SU-DHL-6 (cell line): Measurements from ENCODE around the gene CNTROB.

Experiments
- CTCF ChIP-seq: fragments of 200-600 bp; sonication (generic); IDR thresholded peaks from one replicate; pipeline ENCODE4 v1.5.1; 2017; ENCODE audit warnings: antibody characterized with exemption, mild to moderate bottlenecking, low read length, moderate library complexity; ENCODE audit not compliant: insufficient read depth, poor library complexity, severe bottlenecking
- EZH2phosphoT487 ChIP-seq: fragments of 200-600 bp; sonication (generic), shearing (Covaris generic); conservative IDR thresholded peaks from 2 replicates; pipeline ENCODE4 v1.6.1; 2018; ENCODE audit warnings: mild to moderate bottlenecking, antibody characterized with exemption, low read length, moderate library complexity, mixed read lengths

DNA sequence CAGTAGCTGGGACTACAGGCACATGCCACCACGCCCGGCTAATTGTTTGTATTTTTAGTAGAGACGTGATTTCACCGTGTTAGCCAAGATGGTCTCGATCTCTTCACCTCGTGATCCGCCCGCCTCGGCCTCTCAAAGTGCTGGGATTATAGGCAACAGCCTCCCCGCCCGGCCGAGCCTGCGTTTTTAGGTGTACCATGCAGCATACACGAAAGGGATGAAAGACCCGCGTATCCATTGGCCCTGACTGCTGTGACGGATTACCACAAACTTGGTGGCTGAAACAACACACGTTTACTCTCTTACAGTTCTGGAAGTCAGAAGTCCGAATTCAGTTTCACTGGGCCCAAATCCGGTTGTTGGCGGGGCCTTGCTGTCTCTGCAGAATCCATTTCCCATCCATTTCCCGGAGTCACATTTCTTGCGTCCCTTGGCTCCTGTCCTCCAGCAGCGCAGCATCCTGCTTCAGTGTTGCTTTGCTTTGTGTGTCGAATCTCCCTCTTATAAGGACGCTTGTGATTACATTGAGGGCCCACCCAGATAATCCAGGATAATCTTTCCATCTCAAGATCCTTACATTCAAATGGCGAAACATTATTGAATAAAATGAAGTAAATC is 62.1 kb downstream of the CNTROB start:
- no peak for TF ChIP-seq EZH2phosphoT487
- TF ChIP-seq CTCF: no peak
